ENCODE data around the gene PABPC1L.

Gene PABPC1L

GRCh38 chr20:44916586-44916985 lies 6.7 kb downstream of the PABPC1L start:
- TF ChIP-seq, protein P1, sequence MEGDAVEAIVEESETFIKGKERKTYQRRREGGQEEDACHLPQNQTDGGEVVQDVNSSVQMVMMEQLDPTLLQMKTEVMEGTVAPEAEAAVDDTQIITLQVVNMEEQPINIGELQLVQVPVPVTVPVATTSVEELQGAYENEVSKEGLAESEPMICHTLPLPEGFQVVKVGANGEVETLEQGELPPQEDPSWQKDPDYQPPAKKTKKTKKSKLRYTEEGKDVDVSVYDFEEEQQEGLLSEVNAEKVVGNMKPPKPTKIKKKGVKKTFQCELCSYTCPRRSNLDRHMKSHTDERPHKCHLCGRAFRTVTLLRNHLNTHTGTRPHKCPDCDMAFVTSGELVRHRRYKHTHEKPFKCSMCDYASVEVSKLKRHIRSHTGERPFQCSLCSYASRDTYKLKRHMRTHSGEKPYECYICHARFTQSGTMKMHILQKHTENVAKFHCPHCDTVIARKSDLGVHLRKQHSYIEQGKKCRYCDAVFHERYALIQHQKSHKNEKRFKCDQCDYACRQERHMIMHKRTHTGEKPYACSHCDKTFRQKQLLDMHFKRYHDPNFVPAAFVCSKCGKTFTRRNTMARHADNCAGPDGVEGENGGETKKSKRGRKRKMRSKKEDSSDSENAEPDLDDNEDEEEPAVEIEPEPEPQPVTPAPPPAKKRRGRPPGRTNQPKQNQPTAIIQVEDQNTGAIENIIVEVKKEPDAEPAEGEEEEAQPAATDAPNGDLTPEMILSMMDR (IDR thresholded peaks at IDR 0.05; ENCODE audit: insufficient read depth, low read length, poor library complexity, severe bottlenecking) = no peak
- no peaks in the 10 kb centered on the region for H3K27me3 ChIP-seq (replicated peaks; ENCODE audit: control insufficient read depth, insufficient read depth, low read length)
- no peak for DNase-seq (ENCODE audit: extremely low read depth, insufficient read length)
- H3K4me3 ChIP-seq (replicated peaks; ENCODE audit: low read depth, low read length) = no peak overlapping the region
- H3K36me3 ChIP-seq (ENCODE audit: control insufficient read depth, insufficient read depth, low read length) = peaks cover 6% of the 10 kb centered on the region

- TF ChIP-seq, protein P1 (IDR thresholded peaks at IDR 0.05; ENCODE audit: insufficient read depth, low read length, poor library complexity, severe bottlenecking) = no peak
- H3K36me3 ChIP-seq (ENCODE audit: control insufficient read depth, insufficient read depth, low read length) = peaks cover 6% of the 10 kb centered on the region
Measured at GRCh38 chr20:44917399-44917798, 7.5 kb downstream of the PABPC1L start.

DNA sequence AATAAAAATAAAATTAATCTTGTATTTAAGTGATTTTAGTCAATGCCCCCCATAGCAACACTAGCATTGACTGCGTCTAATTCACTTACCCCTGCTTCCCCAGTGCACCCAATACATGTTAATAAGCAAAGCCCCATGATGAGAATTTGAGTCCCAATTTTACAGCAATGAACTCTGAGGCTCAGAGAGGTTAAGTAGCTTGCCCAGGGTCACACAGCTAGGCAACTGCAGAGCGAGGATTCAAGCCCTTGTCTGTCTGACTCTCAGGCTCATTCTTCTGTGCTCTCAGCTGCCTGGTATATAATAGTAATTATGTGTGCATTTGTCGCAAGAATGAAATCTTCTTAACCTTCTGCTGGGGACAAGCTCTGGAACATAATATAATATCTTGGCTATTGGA lies 8.5 kb downstream of the PABPC1L start:
- no peak for DNase-seq (ENCODE audit: extremely low read depth, insufficient read length)
- Histone ChIP-seq H3K36me3 (ENCODE audit: control insufficient read depth, insufficient read depth, low read length) (peaks cover 4% of the 10 kb centered on the region), H3K4me3 (replicated peaks; ENCODE audit: low read depth, low read length) (no peak overlapping the region), H3K27me3 (replicated peaks; ENCODE audit: control insufficient read depth, insufficient read depth, low read length) (no peaks in the 10 kb centered on the region)
- TF ChIP-seq, protein P1 (IDR thresholded peaks at IDR 0.05; ENCODE audit: insufficient read depth, low read length, poor library complexity, severe bottlenecking) = no peak

More at GRCh38 chr20:44917399-44917798, 7.5 kb downstream of the PABPC1L start:
- Histone ChIP-seq H3K4me3 (replicated peaks; ENCODE audit: low read depth, low read length) (no peak overlapping the region), H3K27me3 (replicated peaks; ENCODE audit: control insufficient read depth, insufficient read depth, low read length) (no peaks in the 10 kb centered on the region)
- DNase-seq (ENCODE audit: extremely low read depth, insufficient read length) = no peak

DNA sequence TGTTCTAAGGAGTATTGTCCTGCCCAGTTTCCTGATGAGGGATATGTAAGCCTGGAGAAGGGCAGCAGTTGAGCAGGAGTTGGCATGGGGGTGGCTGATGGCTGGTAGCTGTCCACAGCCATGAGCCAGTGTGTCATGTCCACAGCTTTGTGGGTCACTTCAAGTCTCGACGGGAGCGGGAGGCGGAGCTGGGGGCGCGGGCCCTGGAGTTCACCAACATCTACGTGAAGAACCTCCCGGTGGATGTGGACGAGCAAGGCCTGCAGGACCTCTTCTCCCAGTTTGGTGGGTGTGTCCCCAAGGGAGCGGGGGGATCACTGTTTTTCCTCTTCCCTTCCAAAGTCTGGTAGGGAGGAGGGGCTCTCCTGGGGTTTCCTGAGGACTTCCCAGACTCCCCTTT lies 8.9 kb downstream of the PABPC1L start:
- TF ChIP-seq, protein P1 (IDR thresholded peaks at IDR 0.05; ENCODE audit: insufficient read depth, low read length, poor library complexity, severe bottlenecking) = no peak
- no peak overlapping the region for H3K4me3 ChIP-seq (replicated peaks; ENCODE audit: low read depth, low read length)
- DNase-seq (ENCODE audit: extremely low read depth, insufficient read length) = no peak
- H3K27me3 ChIP-seq (replicated peaks; ENCODE audit: control insufficient read depth, insufficient read depth, low read length) = no peaks in the 10 kb centered on the region
- H3K36me3 ChIP-seq (ENCODE audit: control insufficient read depth, insufficient read depth, low read length) = peaks cover 4% of the 10 kb centered on the region

- TF ChIP-seq, protein P1 (IDR thresholded peaks at IDR 0.05; ENCODE audit: insufficient read depth, low read length, poor library complexity, severe bottlenecking) = no peak
- H3K4me3 ChIP-seq (replicated peaks; ENCODE audit: low read depth, low read length) = no peak overlapping the region
- no peak for DNase-seq (ENCODE audit: extremely low read depth, insufficient read length)
- H3K27me3 ChIP-seq (replicated peaks; ENCODE audit: control insufficient read depth, insufficient read depth, low read length) = no peaks in the 10 kb centered on the region
- peaks cover 5% of the 10 kb centered on the region for H3K36me3 ChIP-seq (ENCODE audit: control insufficient read depth, insufficient read depth, low read length)
Measured at GRCh38 chr20:44921447-44921846, 11.6 kb downstream of the PABPC1L start.

GRCh38 chr20:44924541-44924940 lies 14.7 kb downstream of the PABPC1L start:
- H3K27me3 ChIP-seq (replicated peaks; ENCODE audit: control insufficient read depth, insufficient read depth, low read length) = no peaks in the 10 kb centered on the region
- TF ChIP-seq, protein P1 (IDR thresholded peaks at IDR 0.05; ENCODE audit: insufficient read depth, low read length, poor library complexity, severe bottlenecking) = no peak
- H3K36me3 ChIP-seq (ENCODE audit: control insufficient read depth, insufficient read depth, low read length) = peaks cover 1% of the 10 kb centered on the region
- H3K4me3 ChIP-seq (replicated peaks; ENCODE audit: low read depth, low read length) = no peak overlapping the region
- no peak for DNase-seq (ENCODE audit: extremely low read depth, insufficient read length)

Data from GM06990 (cell line).